ENCODE results near the gene OR6K3. TPM values are rescaled to one million over a fixed set of nuclear protein-coding genes. Genes with fewer than 3 reads are reported as not detected.

OR6K3 gene
- not detected for total RNA-seq

- intact Hi-C loops (cut with DNase I; ENCODE audit: low total_unique reads), result no loop called here
- TF ChIP-seq CTCF (IDR thresholded peaks at IDR 0.05) (no peak), POLR2A (IDR thresholded peaks at IDR 0.05) (no peak)
Measured at GRCh38 chr1:158720620-158721019, at the start of gene OR6K3. Gene OR6K3 (minus strand): TSS chr1:158720720. CDS start chr1:158718115, 2,605 bp downstream.

GRCh38 chr1:158754420-158754819 is 33.9 kb upstream of the OR6K3 start, which contains the start of gene OR6K6:
Gene OR6K6 (plus strand): TSS chr1:158754720. CDS start chr1:158754888, 168 bp downstream.
- H3K4me3 ChIP-seq (ENCODE audit: low read depth, poor library complexity, severe bottlenecking), result no peak within 1 kb of the TSS
- WGBS, 2 donors, result 79 to 94% methylated on average over 2 of the region's 2 CpGs
- TF ChIP-seq POLR2A (IDR thresholded peaks at IDR 0.05) (no peak), CTCF (IDR thresholded peaks at IDR 0.05) (no peak)
- intact Hi-C loops (cut with DNase I; ENCODE audit: low total_unique reads), result no loop called here
- DNase-seq (ENCODE audit: low spot score in 2 of 2), result no peak

More at GRCh38 chr1:158720620-158721019, at the start of gene OR6K3:
- WGBS, 2 donors, result 70 to 75% methylated on average over 2 of the region's 2 CpGs
- H3K4me3 ChIP-seq (ENCODE audit: low read depth, poor library complexity, severe bottlenecking), result no peak within 1 kb of the TSS
- DNase-seq (ENCODE audit: low spot score in 2 of 2), result no peak

- H3K4me3 ChIP-seq (ENCODE audit: low read depth, poor library complexity, severe bottlenecking), result no peak overlapping the region
Measured at GRCh38 chr1:158752155-158752712, 31.7 kb upstream of the OR6K3 start.

GRCh38 chr1:158735848-158736247 is 15.3 kb upstream of the OR6K3 start:
- intact Hi-C loops (cut with DNase I; ENCODE audit: low total_unique reads), result no loop called here
- TF ChIP-seq CTCF (IDR thresholded peaks at IDR 0.05) (no peak), POLR2A (IDR thresholded peaks at IDR 0.05) (no peak)
- DNase-seq (ENCODE audit: low spot score in 2 of 2), result no peak
- no peak overlapping the region for H3K4me3 ChIP-seq (ENCODE audit: low read depth, poor library complexity, severe bottlenecking)

More at GRCh38 chr1:158752155-158752712, 31.7 kb upstream of the OR6K3 start:
- no peak for DNase-seq (ENCODE audit: low spot score in 2 of 2)
- 91 to 94% methylated on average over 9 of the region's 9 CpGs for WGBS, 2 donors
- TF ChIP-seq CTCF (IDR thresholded peaks at IDR 0.05), result no peak
- no peak for TF ChIP-seq POLR2A (IDR thresholded peaks at IDR 0.05)
- intact Hi-C loops (cut with DNase I; ENCODE audit: low total_unique reads), result no loop called here

GRCh38 chr1:158732524-158732923 is 12.0 kb upstream of the OR6K3 start:
- intact Hi-C loops (cut with DNase I; ENCODE audit: low total_unique reads), result no loop called here
- H3K4me3 ChIP-seq (ENCODE audit: low read depth, poor library complexity, severe bottlenecking), result no peak overlapping the region
- 62 to 68% methylated on average over 2 of the region's 2 CpGs for WGBS, 2 donors
- DNase-seq (ENCODE audit: low spot score in 2 of 2), result no peak
- TF ChIP-seq POLR2A (IDR thresholded peaks at IDR 0.05) (no peak), CTCF (IDR thresholded peaks at IDR 0.05) (no peak)

GRCh38 chr1:158731707-158732106 is 11.2 kb upstream of the OR6K3 start:
- TF ChIP-seq POLR2A (IDR thresholded peaks at IDR 0.05), result no peak
- no peak for TF ChIP-seq CTCF (IDR thresholded peaks at IDR 0.05)
- H3K4me3 ChIP-seq (ENCODE audit: low read depth, poor library complexity, severe bottlenecking), result no peak overlapping the region
- DNase-seq (ENCODE audit: low spot score in 2 of 2), result no peak
- intact Hi-C loops (cut with DNase I; ENCODE audit: low total_unique reads), result no loop called here
- WGBS, 2 donors, result 71 to 85% methylated on average over 4 of the region's 4 CpGs
